ENCODE measurements around the gene PYDC1. TPM values are rescaled to one million over a fixed set of nuclear protein-coding genes. Genes with fewer than 3 reads are reported as not detected.

Gene PYDC1
- total and polyA plus RNA-seq, 2 of the 8 experiments (the other 6 are each of a cell fraction or from before 2014, with no cell fraction given) = 3.5 to 11.1 TPM

DNA sequence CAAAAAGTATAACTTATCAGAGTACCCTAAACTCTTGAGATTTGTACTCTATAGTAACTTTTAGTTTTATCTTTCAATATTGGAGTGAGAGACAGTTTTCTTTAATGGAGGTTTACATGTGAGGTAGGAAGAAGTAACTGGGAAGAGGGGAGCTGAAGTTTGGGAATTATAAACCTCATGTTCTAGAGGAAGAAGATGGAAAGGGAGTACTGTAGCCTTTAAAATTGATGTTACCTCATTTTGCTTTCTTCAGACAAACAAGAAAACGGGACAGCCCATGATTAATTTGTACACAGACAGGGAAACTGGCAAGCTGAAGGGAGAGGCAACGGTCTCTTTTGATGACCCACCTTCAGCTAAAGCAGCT, 27.5 kb downstream of the PYDC1 start:
- Histone ChIP-seq H3K9ac (replicated peaks in 1 of 4; ENCODE audit: extremely low read depth in 1 of 4, low read depth in 3 of 4, low read length in 3 of 4) (no peak overlapping the region), H3K56ac (replicated peaks; ENCODE audit: insufficient read length, low read depth, low read length) (no peak overlapping the region), H4K20me1 (replicated peaks in 1 of 2; ENCODE audit: control insufficient read depth in 1 of 2, insufficient read depth in 2 of 2, low read length in 2 of 2) (peaks cover 17 to 49% of the 10 kb centered on the region in 2 experiments), H4K91ac (replicated peaks; ENCODE audit: insufficient read length, low read length) (no peak overlapping the region), H3K27me3 (replicated peaks in 1 of 4; ENCODE audit: control insufficient read depth in 3 of 4, extremely low read depth in 1 of 4, insufficient read depth in 3 of 4, low read length in 3 of 4) (no peaks in the 10 kb centered on the region), H3K23ac (ENCODE audit: insufficient read length) (no peak overlapping the region), H2AFZ (ENCODE audit: low read length) (no peak overlapping the region), H2BK20ac (ENCODE audit: low read length) (no peak overlapping the region), H3K79me2 (ENCODE audit: control insufficient read depth in 1 of 2, insufficient read depth in 2 of 2, low read length in 2 of 2) (peaks cover 3 to 64% of the 10 kb centered on the region in 2 experiments), H2BK5ac (ENCODE audit: low read depth, low read length) (no peak overlapping the region), H3K4me3 (ENCODE audit: extremely low read depth in 1 of 4, insufficient read depth in 2 of 4, low read depth in 3 of 4, low read length in 4 of 4) (no peak overlapping the region), H3K4me1 (replicated peaks in 1 of 4; ENCODE audit: control insufficient read depth in 3 of 4, insufficient read depth in 4 of 4, low read length in 3 of 4) (no peaks in the 10 kb centered on the region), H3K23me2 (ENCODE audit: low read depth, low read length) (no peaks in the 10 kb centered on the region), H3K36me3 (ENCODE audit: control insufficient read depth in 2 of 4, insufficient read depth in 4 of 4, low read length in 3 of 4) (peaks cover 82 to 100% (median 98%) of the 10 kb centered on the region in 4 experiments), H3K4me2 (ENCODE audit: insufficient read depth in 1 of 2, low read depth in 2 of 2, low read length in 2 of 2) (no peak overlapping the region), H3K9me3 (ENCODE audit: insufficient read depth in 2 of 2, low read depth in 1 of 2, low read length in 1 of 2) (no peaks in the 10 kb centered on the region), H4K5ac (ENCODE audit: insufficient read length, low read depth, low read length) (no peak overlapping the region), H3K4ac (replicated peaks; ENCODE audit: insufficient read length, low read depth, low read length) (no peak overlapping the region), H2BK120ac (replicated peaks; ENCODE audit: low read depth, low read length) (no peak overlapping the region), H4K8ac (ENCODE audit: extremely low read depth, insufficient read depth, low read length) (no peak overlapping the region), H3K79me1 (ENCODE audit: low read depth, low read length) (peaks cover 7% of the 10 kb centered on the region), H2BK12ac (ENCODE audit: low read depth, low read length) (no peak overlapping the region), H3K18ac (ENCODE audit: extremely low read depth, low read length) (no peak overlapping the region), H3K14ac (ENCODE audit: insufficient read length) (no peak overlapping the region), H2AK5ac (ENCODE audit: low read depth, low read length) (no peak overlapping the region), H2BK15ac (ENCODE audit: low read length) (no peak overlapping the region), H3K27ac (ENCODE audit: low read depth, low read length) (no peak overlapping the region)
- WGBS, 2 experiments (ENCODE audit: extremely low coverage in 1 of 2, insufficient coverage in 1 of 2, insufficient read length in 1 of 2, insufficient replicate concordance in 2 of 2, low coverage in 1 of 2, low lambda C conversion rate in 2 of 2, missing lambda C conversion rate in 1 of 2) = 83% methylated on average over 2 of the region's 2 CpGs; no CpG with 5 or more reads in 1 of the 2 experiments
- DNase-seq (ENCODE audit: low read depth in 1 of 2, low spot score in 2 of 2) (no peak), FAIRE-seq (no peak)
- ChIA-PET CTCF (ENCODE audit: partially characterized antibody) (interaction anchor here (0.9 to 1.2 kb wide), 3 partner anchors 12 to 50 kb away, joined by 3 read pairs; no protein-coding TSS in a partner anchor), POLR2A (ENCODE audit: partially characterized antibody) (interaction anchor here (0.6 to 17.4 kb wide), 12 partner anchors 5 to 229 kb away, joined by 3 to 430 read pairs (median 4); partner anchors contain the start of genes FUS, PYCARD, PYDC1 and TRIM72)
- no peak for TF ChIP-seq RBBP5 (IDR thresholded peaks at IDR 0.05; ENCODE audit: borderline replicate concordance, low read depth, low read length)
- TF ChIP-seq EP300 (IDR thresholded peaks at IDR 0.05; ENCODE audit: borderline replicate concordance in 1 of 2, low read depth in 2 of 2, low read length in 2 of 2) = no peak
- no peak for TF ChIP-seq TCF12 (IDR thresholded peaks at IDR 0.05; ENCODE audit: low read depth, low read length)
- no peak for TF ChIP-seq JUN (IDR thresholded peaks at IDR 0.05; ENCODE audit: low read depth, low read length)
- no peak for TF ChIP-seq E2F6 (IDR thresholded peaks at IDR 0.05)
- TF ChIP-seq GTF2F1 (IDR thresholded peaks at IDR 0.05; ENCODE audit: borderline replicate concordance, low read depth, low read length) = no peak
- no peak for TF ChIP-seq PHF8 (conservative IDR thresholded peaks at IDR 0.05; ENCODE audit: low read depth, low read length)
- no peak for TF ChIP-seq KDM5A (IDR thresholded peaks at IDR 0.05; ENCODE audit: low read length)
- no peak for TF ChIP-seq CBX5 (IDR thresholded peaks at IDR 0.05; ENCODE audit: low read depth, low read length)
- TF ChIP-seq ZNF274 (IDR thresholded peaks at IDR 0.05; ENCODE audit: borderline replicate concordance, extremely low read depth, low read length) = no peak
- TF ChIP-seq SAP30 (IDR thresholded peaks at IDR 0.05; ENCODE audit: insufficient read depth, insufficient replicate concordance, low read length) = no peak
- TF ChIP-seq MAX (IDR thresholded peaks at IDR 0.05) = no peak

All from H1 (cell line).